HCT116 (cell line): ENCODE data around the gene NFKB1.

Source experiments
- EZH2 ChIP-seq: fragments of 200-600 bp; sonication (generic); IDR thresholded peaks from 2 replicates; pipeline ENCODE4 v1.6.1; 2017; ENCODE audit warnings: antibody characterized with exemption, mixed run types
- POLR2A ChIP-seq: IDR thresholded peaks from 2 replicates; pipeline ENCODE4 v1.7.0; 2011; ENCODE audit warnings: borderline replicate concordance; ENCODE audit not compliant: insufficient read depth, insufficient read length; ENCODE audit errors: extremely low read depth
- POLR2AphosphoS5 ChIP-seq: IDR thresholded peaks from 2 replicates; pipeline ENCODE4 v1.6.1; 2011; ENCODE audit warnings: mild to moderate bottlenecking, low read depth, low read length, moderate library complexity
- RAD21 ChIP-seq: IDR thresholded peaks from 2 replicates; pipeline ENCODE4 v1.6.1; 2012; ENCODE audit warnings: low read depth, mild to moderate bottlenecking
- SIN3A ChIP-seq: IDR thresholded peaks from 2 replicates; pipeline ENCODE4 v1.6.1; 2012; ENCODE audit warnings: low read depth
- SP1 ChIP-seq: IDR thresholded peaks from 2 replicates; pipeline ENCODE4 v1.6.1; 2012; ENCODE audit warnings: low read depth
- TF ChIP-seq, protein P1 (sequence below), 3 experiments: fragments of 200-600 bp in 1 of 3; sonication (generic) in 1 of 3; IDR thresholded peaks in 2 of 3; conservative IDR thresholded peaks in 1 of 3; 2 replicates each; pipeline ENCODE4 v1.5.1; 2012 to 2017; ENCODE audit warnings: low read depth in 2 of 3, low read length in 2 of 3, antibody characterized with exemption in 1 of 3, borderline replicate concordance in 1 of 3, control low read depth in 1 of 3, mild to moderate bottlenecking in 1 of 3, mixed read lengths in 1 of 3, mixed run types in 1 of 3, moderate library complexity in 1 of 3; ENCODE audit not compliant: insufficient read depth in 1 of 3
- TF ChIP-seq, protein P2 (sequence below): IDR thresholded peaks from 2 replicates; pipeline ENCODE4 v1.6.1; 2011; ENCODE audit warnings: mild to moderate bottlenecking, low read length, moderate library complexity; ENCODE audit not compliant: insufficient replicate concordance; ENCODE audit errors: extremely low read depth
- TF ChIP-seq, protein P3 (sequence below): IDR thresholded peaks from 2 replicates; pipeline ENCODE4 v1.6.1; 2012

DNA sequence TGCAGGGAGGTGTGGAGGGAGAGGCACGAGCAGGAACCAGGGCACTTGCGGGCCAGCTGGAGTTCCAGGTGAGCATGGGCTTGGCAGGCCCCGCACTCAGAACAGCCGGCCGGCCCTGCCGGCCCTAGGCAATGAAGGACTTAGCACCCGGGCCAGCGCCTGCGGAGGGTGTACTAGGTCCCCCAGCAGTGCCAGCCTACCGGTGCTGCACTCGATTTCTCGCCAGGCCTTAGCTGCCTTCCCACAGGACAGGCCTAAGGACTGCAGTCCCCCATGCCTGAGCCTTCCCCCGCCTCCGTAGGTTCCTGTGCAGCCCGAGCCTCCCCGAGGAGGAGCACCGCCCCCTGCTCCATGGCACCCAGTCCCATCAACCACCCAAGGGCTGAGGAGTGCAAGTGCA lies 18.0 kb upstream of the NFKB1 start:
- no peak for TF ChIP-seq RAD21
- TF ChIP-seq, protein P1, sequence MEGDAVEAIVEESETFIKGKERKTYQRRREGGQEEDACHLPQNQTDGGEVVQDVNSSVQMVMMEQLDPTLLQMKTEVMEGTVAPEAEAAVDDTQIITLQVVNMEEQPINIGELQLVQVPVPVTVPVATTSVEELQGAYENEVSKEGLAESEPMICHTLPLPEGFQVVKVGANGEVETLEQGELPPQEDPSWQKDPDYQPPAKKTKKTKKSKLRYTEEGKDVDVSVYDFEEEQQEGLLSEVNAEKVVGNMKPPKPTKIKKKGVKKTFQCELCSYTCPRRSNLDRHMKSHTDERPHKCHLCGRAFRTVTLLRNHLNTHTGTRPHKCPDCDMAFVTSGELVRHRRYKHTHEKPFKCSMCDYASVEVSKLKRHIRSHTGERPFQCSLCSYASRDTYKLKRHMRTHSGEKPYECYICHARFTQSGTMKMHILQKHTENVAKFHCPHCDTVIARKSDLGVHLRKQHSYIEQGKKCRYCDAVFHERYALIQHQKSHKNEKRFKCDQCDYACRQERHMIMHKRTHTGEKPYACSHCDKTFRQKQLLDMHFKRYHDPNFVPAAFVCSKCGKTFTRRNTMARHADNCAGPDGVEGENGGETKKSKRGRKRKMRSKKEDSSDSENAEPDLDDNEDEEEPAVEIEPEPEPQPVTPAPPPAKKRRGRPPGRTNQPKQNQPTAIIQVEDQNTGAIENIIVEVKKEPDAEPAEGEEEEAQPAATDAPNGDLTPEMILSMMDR (IDR thresholded peaks at IDR 0.05 in 2 of 3, conservative IDR thresholded peaks at IDR 0.05 in 1 of 3; ENCODE audit: borderline replicate concordance in 1 of 3, insufficient read depth in 1 of 3, low read depth in 2 of 3, low read length in 2 of 3) = no peak
- no peak for TF ChIP-seq SP1
- TF ChIP-seq, protein P2, sequence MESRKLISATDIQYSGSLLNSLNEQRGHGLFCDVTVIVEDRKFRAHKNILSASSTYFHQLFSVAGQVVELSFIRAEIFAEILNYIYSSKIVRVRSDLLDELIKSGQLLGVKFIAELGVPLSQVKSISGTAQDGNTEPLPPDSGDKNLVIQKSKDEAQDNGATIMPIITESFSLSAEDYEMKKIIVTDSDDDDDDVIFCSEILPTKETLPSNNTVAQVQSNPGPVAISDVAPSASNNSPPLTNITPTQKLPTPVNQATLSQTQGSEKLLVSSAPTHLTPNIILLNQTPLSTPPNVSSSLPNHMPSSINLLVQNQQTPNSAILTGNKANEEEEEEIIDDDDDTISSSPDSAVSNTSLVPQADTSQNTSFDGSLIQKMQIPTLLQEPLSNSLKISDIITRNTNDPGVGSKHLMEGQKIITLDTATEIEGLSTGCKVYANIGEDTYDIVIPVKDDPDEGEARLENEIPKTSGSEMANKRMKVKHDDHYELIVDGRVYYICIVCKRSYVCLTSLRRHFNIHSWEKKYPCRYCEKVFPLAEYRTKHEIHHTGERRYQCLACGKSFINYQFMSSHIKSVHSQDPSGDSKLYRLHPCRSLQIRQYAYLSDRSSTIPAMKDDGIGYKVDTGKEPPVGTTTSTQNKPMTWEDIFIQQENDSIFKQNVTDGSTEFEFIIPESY = no peak
- no peak for TF ChIP-seq POLR2A
- TF ChIP-seq POLR2AphosphoS5 = no peak
- no peak for TF ChIP-seq EZH2
- no peak for TF ChIP-seq SIN3A
- TF ChIP-seq, protein P3, sequence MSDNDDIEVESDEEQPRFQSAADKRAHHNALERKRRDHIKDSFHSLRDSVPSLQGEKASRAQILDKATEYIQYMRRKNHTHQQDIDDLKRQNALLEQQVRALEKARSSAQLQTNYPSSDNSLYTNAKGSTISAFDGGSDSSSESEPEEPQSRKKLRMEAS = no peak
